CD14-positive monocyte (primary cell): ENCODE measurements around the gene GRWD1. TPM values are rescaled to one million over a fixed set of nuclear protein-coding genes. Genes with fewer than 3 reads are reported as not detected.
A peak's percentile ranks its signal among the peaks of the same experiment; 100 is the strongest.

ENCODE experiments used
- DNase-seq, 3 donors: peaks; one replicate each; pipeline ENCODE4 v3.0.0-alpha.2; 2011 to 2022
- H2AFZ ChIP-seq: 2 replicates; pipeline ENCODE4 v1.6.0; 2012; ENCODE audit warnings: mild to moderate bottlenecking, low read depth, low read length, inconsistent platforms; ENCODE audit not compliant: insufficient read depth, poor library complexity, severe bottlenecking
- H3K27ac ChIP-seq, 2 donors: 1 replicate in 1 of 2; 2 replicates in 1 of 2; pipeline ENCODE4 v1.5.1; 2012 to 2013; ENCODE audit warnings: low read length in 2 of 2, control low read depth in 1 of 2, inconsistent platforms in 1 of 2, low read depth in 1 of 2, mild to moderate bottlenecking in 1 of 2
- H3K27me3 ChIP-seq, 2 donors: one replicate each; pipeline versions ENCODE4 v1.6.0 to v1.6.1; 2011 to 2013; ENCODE audit warnings: low read length in 2 of 2; ENCODE audit not compliant: control insufficient read depth in 2 of 2, insufficient read depth in 2 of 2
- H3K36me3 ChIP-seq, 2 donors: replicated peaks in 1 of 2; 1 replicate in 1 of 2; 2 replicates in 1 of 2; pipeline versions ENCODE4 v1.5.1 to v1.6.1; 2012 to 2013; ENCODE audit warnings: low read length in 2 of 2, control low read depth in 1 of 2, inconsistent platforms in 1 of 2, mild to moderate bottlenecking in 1 of 2; ENCODE audit not compliant: insufficient read depth in 2 of 2, control insufficient read depth in 1 of 2
- H3K4me1 ChIP-seq, 2 donors: 1 replicate in 1 of 2; 2 replicates in 1 of 2; pipeline versions ENCODE4 v1.5.1 to v1.6.1; 2012 to 2013; ENCODE audit warnings: low read length in 2 of 2, control low read depth in 1 of 2, inconsistent platforms in 1 of 2, mild to moderate bottlenecking in 1 of 2, moderate library complexity in 1 of 2; ENCODE audit not compliant: insufficient read depth in 2 of 2, control insufficient read depth in 1 of 2
- H3K4me2 ChIP-seq: replicated peaks from 2 replicates; pipeline ENCODE3; 2012; ENCODE audit warnings: low read length, moderate library complexity, mild to moderate bottlenecking; ENCODE audit not compliant: poor library complexity, severe bottlenecking; ENCODE audit errors: extremely low read depth
- H3K4me3 ChIP-seq, 3 experiments: fragments of 200-600 bp in 1 of 3; sonication (generic) in 1 of 3; replicated peaks in 1 of 3; 1 replicate in 2 of 3; 2 replicates in 1 of 3; pipeline ENCODE4 v1.5.1; 2011 to 2013; ENCODE audit warnings: low read length in 3 of 3, mild to moderate bottlenecking in 3 of 3, control low read depth in 2 of 3, low read depth in 2 of 3, inconsistent platforms in 1 of 3, moderate library complexity in 1 of 3
- H3K79me2 ChIP-seq: 2 replicates; pipeline ENCODE4 v1.6.0; 2012; ENCODE audit warnings: mild to moderate bottlenecking, control low read depth, inconsistent platforms, low read length, moderate library complexity; ENCODE audit not compliant: insufficient read depth
- H3K9ac ChIP-seq: 2 replicates; pipeline ENCODE4 v1.6.0; 2017; ENCODE audit warnings: low read length, mild to moderate bottlenecking; ENCODE audit not compliant: insufficient read depth, poor library complexity, severe bottlenecking
- H3K9me3 ChIP-seq, 2 donors: replicated peaks in 1 of 2; 1 replicate in 1 of 2; 2 replicates in 1 of 2; pipeline versions ENCODE4 v1.5.1 to v1.6.1; 2012 to 2013; ENCODE audit warnings: low read length in 2 of 2, control low read depth in 1 of 2; ENCODE audit not compliant: control insufficient read depth in 1 of 2, insufficient read depth in 1 of 2
- H4K20me1 ChIP-seq: 2 replicates; pipeline ENCODE4 v1.6.0; 2012; ENCODE audit warnings: mild to moderate bottlenecking, low read length, control low read depth, moderate library complexity; ENCODE audit not compliant: insufficient read depth
- H3K27ac Mint-ChIP-seq, 7 donors: one replicate each; pipeline ENCODE4 v1.8.0; 2020; ENCODE audit warnings: mild to moderate bottlenecking in 7 of 7, mixed read lengths in 7 of 7, moderate library complexity in 6 of 7, inconsistent platforms in 2 of 7
- H3K27me3 Mint-ChIP-seq, 3 donors: one replicate each; pipeline ENCODE4 v1.8.0; 2021 to 2022; ENCODE audit warnings: low read depth in 3 of 3, mild to moderate bottlenecking in 3 of 3, mixed read lengths in 3 of 3, moderate library complexity in 3 of 3, inconsistent platforms in 1 of 3
- H3K36me3 Mint-ChIP-seq, 2 donors: one replicate each; pipeline ENCODE4 v1.8.0; 2020; ENCODE audit warnings: mixed read lengths in 2 of 2, inconsistent platforms in 1 of 2, mild to moderate bottlenecking in 1 of 2
- H3K4me1 Mint-ChIP-seq: one replicate; pipeline ENCODE4 v1.8.0; 2020; ENCODE audit warnings: mild to moderate bottlenecking, mixed read lengths
- H3K4me3 Mint-ChIP-seq, 2 donors: one replicate each; pipeline ENCODE4 v1.8.0; 2020; ENCODE audit warnings: mild to moderate bottlenecking in 2 of 2, mixed read lengths in 2 of 2, moderate library complexity in 1 of 2
- H3K9me3 Mint-ChIP-seq, 7 donors: one replicate each; pipeline ENCODE4 v1.8.0; 2020 to 2022; ENCODE audit warnings: mixed read lengths in 7 of 7, mild to moderate bottlenecking in 6 of 7, moderate library complexity in 6 of 7, inconsistent platforms in 2 of 7
- CTCF ChIP-seq: fragments of 200-600 bp; IDR thresholded peaks from one replicate; pipeline ENCODE4 v1.8.0; 2022; ENCODE audit warnings: antibody characterized with exemption, mild to moderate bottlenecking
- WGBS: methylation state at CpG from one replicate; pipeline ENCODE4 v1.1.5; 2013; ENCODE audit warnings: missing lambda C conversion rate; ENCODE audit not compliant: insufficient coverage; 5-methylcytosine and 5-hydroxymethylcytosine counted together
- intact Hi-C, 2 donors: fragments of 100-400 bp; cut with micrococcal nuclease; formaldehyde crosslinking; loops; one replicate each; pipeline versions ENCODE4 v1.15.0 to v1.15.1; 2023
- polyA plus RNA-seq, 3 donors: library from polyadenylated mRNA; depleted of rRNA in 1 of 3; unstranded in 2 of 3; stranded (reverse) in 1 of 3; fragments of 300-500 nt in 2 of 3; fragments of >200 nt in 1 of 3; fragmentation: Illumina TruSeq in 2 of 3; gene quantifications; 1 replicate in 2 of 3; 2 replicates in 1 of 3; pipeline ENCODE4 v1.2.3, GENCODE V29; 2012 to 2021

GRWD1 gene
- polyA plus RNA-seq, 3 donors = 3.7 to 13.9 (median 10.0) TPM

- intact Hi-C loops = loop anchor here in 1 of 2 donors (10.0 kb wide), 1 partner anchor 47 kb away; the partner anchor contains the start of gene GRWD1
- H3K4me1 ChIP-seq = peaks cover 35 to 45% of the 10 kb centered on the region in 2 donors
- Mint-ChIP-seq H3K36me3 (peaks cover 0 to 10% of the 10 kb centered on the region in 2 donors), H3K27me3 (peaks cover 56 to 62% (median 59%) of the 10 kb centered on the region in 3 donors), H3K9me3 (peaks cover 4 to 46% (median 14%) of the 10 kb centered on the region in 7 donors), H3K4me3 (peak overlapping the region; percentile 94 to 95), H3K4me1 (peaks cover 41% of the 10 kb centered on the region), H3K27ac (peak overlapping the region in 4 of 7 donors; percentile 9 to 82 (median 62))
- no peaks in the 10 kb centered on the region for H3K36me3 ChIP-seq
- H3K9me3 ChIP-seq = peaks cover 4 to 15% of the 10 kb centered on the region in 2 donors
- H3K4me2 ChIP-seq = peak overlapping the region; percentile 72
- peak overlapping the region; percentile 19 for H3K9ac ChIP-seq
- H3K27me3 ChIP-seq = peaks cover 47 to 56% of the 10 kb centered on the region in 2 donors
- H3K79me2 ChIP-seq = no peaks in the 10 kb centered on the region
- H3K4me3 ChIP-seq = peak overlapping the region; percentile 17 to 73 (median 36)
- 33% methylated on average over 22 of the region's 22 CpGs for WGBS
- H4K20me1 ChIP-seq = no peaks in the 10 kb centered on the region
- H3K27ac ChIP-seq = no peak overlapping the region
- peak overlapping the region; percentile 87 for H2AFZ ChIP-seq
- DNase-seq = no peak
- TF ChIP-seq CTCF = no peak
Observed at GRCh38 chr19:48397263-48398101, 48.3 kb upstream of the GRWD1 start.

GRCh38 chr19:48398102-48398374 lies 47.7 kb upstream of the GRWD1 start:
- intact Hi-C loops = loop anchor here in 1 of 2 donors (10.0 kb wide), 1 partner anchor 47 kb away; the partner anchor contains the start of gene GRWD1
- TF ChIP-seq CTCF = no peak
- peaks cover 41% of the 10 kb centered on the region for H3K4me1 Mint-ChIP-seq

More at GRCh38 chr19:48398102-48398374, 47.7 kb upstream of the GRWD1 start:
- H3K27me3 ChIP-seq = peaks cover 41 to 50% of the 10 kb centered on the region in 2 donors
- H3K4me1 ChIP-seq = peaks cover 35 to 45% of the 10 kb centered on the region in 2 donors
- WGBS = 4% methylated on average over 17 of the region's 17 CpGs
- peak overlapping the region; percentile 72 for H3K4me2 ChIP-seq
- H4K20me1 ChIP-seq = no peaks in the 10 kb centered on the region
- Mint-ChIP-seq H3K27ac (peak overlapping the region in 4 of 7 donors; percentile 9 to 82 (median 65)), H3K27me3 (peaks cover 50 to 56% (median 54%) of the 10 kb centered on the region in 3 donors), H3K4me3 (peak overlapping the region; percentile 94 to 95), H3K9me3 (peaks cover 4 to 41% (median 14%) of the 10 kb centered on the region in 7 donors), H3K36me3 (peaks cover 0 to 10% of the 10 kb centered on the region in 2 donors)
- peak overlapping the region; percentile 87 for H2AFZ ChIP-seq
- H3K9ac ChIP-seq = peak overlapping the region; percentile 19
- H3K79me2 ChIP-seq = no peaks in the 10 kb centered on the region
- no peaks in the 10 kb centered on the region for H3K36me3 ChIP-seq
- peak overlapping the region; percentile 17 to 73 (median 36) for H3K4me3 ChIP-seq
- DNase-seq = no peak
- H3K9me3 ChIP-seq = peaks cover 4 to 15% of the 10 kb centered on the region in 2 donors
- no peak overlapping the region for H3K27ac ChIP-seq
